Stimulated activated CD8-positive, alpha-beta memory T cell treated with anti-CD3 and anti-CD28 coated beads, Interleukin-15, amount 100 ng/mL, for 24 hours (primary cell): ENCODE results near the gene IL37.
"Not testable (repeated sequence)": the region's sequence is repeated elsewhere in the genome, so short reads cannot be mapped to it uniquely, and the experiment has no call there.

Experiments used
- DNase-seq: peaks from one replicate; pipeline ENCODE4 v3.0.0-alpha.2; 2020; ENCODE audit warnings: low read depth

IL37 gene

GRCh38 chr2:112889976-112890375 lies 21.0 kb upstream of the IL37 start:
- DNase-seq = no peak

- no peak for DNase-seq
Observed at GRCh38 chr2:112891385-112891831, 19.6 kb upstream of the IL37 start.

GRCh38 chr2:112893752-112894151 lies 17.2 kb upstream of the IL37 start:
- no peak for DNase-seq

GRCh38 chr2:112896909-112897623 lies 13.9 kb upstream of the IL37 start:
- no peak for DNase-seq

GRCh38 chr2:112897624-112897978 lies 13.4 kb upstream of the IL37 start:
- DNase-seq = no peak

- DNase-seq = not testable (repeated sequence)
Observed at GRCh38 chr2:112901431-112902065, 9.4 kb upstream of the IL37 start.

GRCh38 chr2:112902816-112903215 lies 8.1 kb upstream of the IL37 start:
- DNase-seq = no peak

- no peak for DNase-seq
Observed at GRCh38 chr2:112904883-112905282, 6.1 kb upstream of the IL37 start.

- no peak for DNase-seq
Observed at GRCh38 chr2:112906276-112906675, 4.7 kb upstream of the IL37 start.

- no peak for DNase-seq
Observed at GRCh38 chr2:112907001-112907949, 3.7 kb upstream of the IL37 start.

GRCh38 chr2:112908559-112908958 lies 2.4 kb upstream of the IL37 start:
- DNase-seq = not testable (repeated sequence)

- DNase-seq = no peak
Observed at GRCh38 chr2:112910219-112910618, 746 bp upstream of the IL37 start.

GRCh38 chr2:112912403-112912802 lies 1.4 kb downstream of the IL37 start:
- DNase-seq = no peak

GRCh38 chr2:112915300-112916144 lies 4.6 kb downstream of the IL37 start:
- DNase-seq = no peak

- DNase-seq = no peak
Observed at GRCh38 chr2:112916145-112916571, 5.2 kb downstream of the IL37 start.

- DNase-seq = no peak
Observed at GRCh38 chr2:112916625-112917247, 5.8 kb downstream of the IL37 start.

GRCh38 chr2:112917856-112918255 lies 6.9 kb downstream of the IL37 start:
- no peak for DNase-seq

GRCh38 chr2:112918256-112918655 lies 7.3 kb downstream of the IL37 start:
- DNase-seq = no peak

- DNase-seq = no peak
Observed at GRCh38 chr2:112919086-112919485, 8.1 kb downstream of the IL37 start.

- no peak for DNase-seq
Observed at GRCh38 chr2:112920923-112921532, 10.1 kb downstream of the IL37 start.

- DNase-seq = no peak
Observed at GRCh38 chr2:112921982-112922381, 11.0 kb downstream of the IL37 start.
